ENCODE results near the gene TBC1D1. TPM values are rescaled to one million over a fixed set of nuclear protein-coding genes. Genes with fewer than 3 reads are reported as not detected.

The TBC1D1 gene
- polyA plus RNA-seq, 1 donor from 2014 or later: 23.2 TPM

GRCh38 chr4:38138363-38138762 is 247.5 kb downstream of the TBC1D1 start:
- TF ChIP-seq REST (IDR thresholded peaks at IDR 0.05; ENCODE audit: borderline replicate concordance) (no peak), SMC3 (conservative IDR thresholded peaks at IDR 0.05; ENCODE audit: poor library complexity) (no peak), RAD21 (conservative IDR thresholded peaks at IDR 0.05) (no peak), TAF1 (IDR thresholded peaks at IDR 0.05; ENCODE audit: low read depth) (no peak), MXI1 (conservative IDR thresholded peaks at IDR 0.05; ENCODE audit: poor library complexity, severe bottlenecking) (no peak), EP300 (conservative IDR thresholded peaks at IDR 0.05; ENCODE audit: poor library complexity, severe bottlenecking) (no peak), EZH2 (IDR thresholded peaks at IDR 0.05; ENCODE audit: borderline replicate concordance, insufficient read depth, low read length, poor library complexity, severe bottlenecking) (no peak), POLR2AphosphoS5 (IDR thresholded peaks at IDR 0.05) (no peak)
- TF ChIP-seq, protein P1, sequence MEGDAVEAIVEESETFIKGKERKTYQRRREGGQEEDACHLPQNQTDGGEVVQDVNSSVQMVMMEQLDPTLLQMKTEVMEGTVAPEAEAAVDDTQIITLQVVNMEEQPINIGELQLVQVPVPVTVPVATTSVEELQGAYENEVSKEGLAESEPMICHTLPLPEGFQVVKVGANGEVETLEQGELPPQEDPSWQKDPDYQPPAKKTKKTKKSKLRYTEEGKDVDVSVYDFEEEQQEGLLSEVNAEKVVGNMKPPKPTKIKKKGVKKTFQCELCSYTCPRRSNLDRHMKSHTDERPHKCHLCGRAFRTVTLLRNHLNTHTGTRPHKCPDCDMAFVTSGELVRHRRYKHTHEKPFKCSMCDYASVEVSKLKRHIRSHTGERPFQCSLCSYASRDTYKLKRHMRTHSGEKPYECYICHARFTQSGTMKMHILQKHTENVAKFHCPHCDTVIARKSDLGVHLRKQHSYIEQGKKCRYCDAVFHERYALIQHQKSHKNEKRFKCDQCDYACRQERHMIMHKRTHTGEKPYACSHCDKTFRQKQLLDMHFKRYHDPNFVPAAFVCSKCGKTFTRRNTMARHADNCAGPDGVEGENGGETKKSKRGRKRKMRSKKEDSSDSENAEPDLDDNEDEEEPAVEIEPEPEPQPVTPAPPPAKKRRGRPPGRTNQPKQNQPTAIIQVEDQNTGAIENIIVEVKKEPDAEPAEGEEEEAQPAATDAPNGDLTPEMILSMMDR (IDR thresholded peaks at IDR 0.05; ENCODE audit: poor library complexity, severe bottlenecking): no peak
- Histone ChIP-seq H3K79me2 (replicated peaks; ENCODE audit: insufficient read depth, low read length) (no peaks in the 10 kb centered on the region), H4K20me1 (ENCODE audit: insufficient read depth) (no peaks in the 10 kb centered on the region), H3K4me2 (ENCODE audit: low read length) (no peak overlapping the region), H3K27ac (ENCODE audit: low read length) (no peak overlapping the region), H3K36me3 (ENCODE audit: insufficient read depth, low read length) (no peaks in the 10 kb centered on the region), H3K4me3 (ENCODE audit: low read length) (no peak overlapping the region), H3K27me3 (ENCODE audit: insufficient read depth, low read depth, low read length) (no peaks in the 10 kb centered on the region), H3K9ac (ENCODE audit: low read length) (no peak overlapping the region), H3K9me3 (ENCODE audit: low read length) (no peaks in the 10 kb centered on the region), H2AFZ (ENCODE audit: low read depth, low read length) (no peak overlapping the region), H3K9me2 (ENCODE audit: insufficient read depth, low read length) (no peaks in the 10 kb centered on the region), H3F3A (ENCODE audit: insufficient read depth, low read length, poor library complexity, severe bottlenecking) (no peaks in the 10 kb centered on the region)

- Histone ChIP-seq H3K27ac (ENCODE audit: low read length) (no peak overlapping the region), H3K9me2 (ENCODE audit: insufficient read depth, low read length) (no peaks in the 10 kb centered on the region), H3K4me3 (ENCODE audit: low read length) (no peak overlapping the region), H3K9me3 (ENCODE audit: low read length) (no peaks in the 10 kb centered on the region), H3K79me2 (replicated peaks; ENCODE audit: insufficient read depth, low read length) (no peaks in the 10 kb centered on the region), H3K4me2 (ENCODE audit: low read length) (no peak overlapping the region), H3K9ac (ENCODE audit: low read length) (no peak overlapping the region), H3K36me3 (ENCODE audit: insufficient read depth, low read length) (no peaks in the 10 kb centered on the region), H3K27me3 (ENCODE audit: insufficient read depth, low read depth, low read length) (no peaks in the 10 kb centered on the region), H3F3A (ENCODE audit: insufficient read depth, low read length, poor library complexity, severe bottlenecking) (no peaks in the 10 kb centered on the region), H4K20me1 (ENCODE audit: insufficient read depth) (no peaks in the 10 kb centered on the region), H2AFZ (ENCODE audit: low read depth, low read length) (no peak overlapping the region)
- no peak for TF ChIP-seq MXI1 (conservative IDR thresholded peaks at IDR 0.05; ENCODE audit: poor library complexity, severe bottlenecking)
- TF ChIP-seq POLR2AphosphoS5 (IDR thresholded peaks at IDR 0.05): no peak
Observed at GRCh38 chr4:38139187-38139586, 248.3 kb downstream of the TBC1D1 start.

Measured in neural cell (in vitro differentiated cells).